SK-N-SH treated with all-trans-retinoic acid at 6 μM for 48 hours (cell line): ENCODE data around the gene PLBD2.

Source experiments
- ATAC-seq: fragments of 200-7000 bp; cut with Tn5 transposase; 3 replicates; pipeline ENCODE4 v1.9.1; 2020; ENCODE audit warnings: mild to moderate bottlenecking, moderate library complexity
- ARNTL ChIP-seq: fragments of 450-650 bp; formaldehyde crosslinking; IDR thresholded peaks from 2 replicates; pipeline ENCODE4 v1.5.0; 2020; ENCODE audit warnings: low read depth, mild to moderate bottlenecking, moderate library complexity, borderline replicate concordance
- BACH2 ChIP-seq: fragments of 250-450 bp; sonication (Bioruptor Pico); IDR thresholded peaks from 2 replicates; pipeline ENCODE4 v1.9.0; 2021; ENCODE audit warnings: mild to moderate bottlenecking, borderline replicate concordance
- CSDC2 ChIP-seq: fragments of 250-450 bp; sonication (Bioruptor Pico); IDR thresholded peaks from 2 replicates; pipeline ENCODE4 v1.5.0; 2020; ENCODE audit warnings: mild to moderate bottlenecking, moderate library complexity
- CSRNP3 ChIP-seq: fragments of 250-450 bp; sonication (Bioruptor Pico); IDR thresholded peaks from 2 replicates; pipeline ENCODE4 v1.5.1; 2021; ENCODE audit warnings: mild to moderate bottlenecking, moderate library complexity
- ESRRG ChIP-seq: fragments of 250-450 bp; sonication (Bioruptor Pico); IDR thresholded peaks from 2 replicates; pipeline ENCODE4 v1.6.1; 2021; ENCODE audit warnings: mild to moderate bottlenecking
- GLIS3 ChIP-seq: fragments of 250-450 bp; sonication (Bioruptor Pico); IDR thresholded peaks from 2 replicates; pipeline ENCODE4 v1.5.0; 2020; ENCODE audit warnings: mild to moderate bottlenecking, moderate library complexity
- ISL1 ChIP-seq: fragments of 250-450 bp; sonication (Bioruptor Pico); IDR thresholded peaks from 2 replicates; pipeline ENCODE4 v2.1.2; 2022; ENCODE audit warnings: mild to moderate bottlenecking, moderate library complexity
- OSR1 ChIP-seq: fragments of 250-450 bp; sonication (Bioruptor Pico); IDR thresholded peaks from 2 replicates; pipeline ENCODE4 v1.8.0; 2022; ENCODE audit warnings: moderate library complexity, mild to moderate bottlenecking, inconsistent platforms
- PATZ1 ChIP-seq: fragments of 250-450 bp; sonication (Bioruptor Pico); IDR thresholded peaks from 2 replicates; pipeline ENCODE4 v1.8.0; 2020; ENCODE audit warnings: mild to moderate bottlenecking, moderate library complexity, borderline replicate concordance
- PPARA ChIP-seq: fragments of 250-450 bp; sonication (Bioruptor Pico); IDR thresholded peaks from 2 replicates; pipeline ENCODE4 v1.5.0; 2020; ENCODE audit warnings: mild to moderate bottlenecking, borderline replicate concordance
- RARB ChIP-seq: fragments of 250-450 bp; sonication (Bioruptor Pico); IDR thresholded peaks from 2 replicates; pipeline ENCODE4 v1.8.0; 2021; ENCODE audit warnings: mild to moderate bottlenecking, moderate library complexity
- SNAI2 ChIP-seq: fragments of 250-450 bp; sonication (Bioruptor Pico); IDR thresholded peaks from 2 replicates; pipeline ENCODE4 v1.5.0; 2020; ENCODE audit warnings: mild to moderate bottlenecking, moderate library complexity
- TCF4 ChIP-seq: fragments of 250-450 bp; sonication (Bioruptor Pico); IDR thresholded peaks from 2 replicates; pipeline ENCODE4 v1.8.0; 2021; ENCODE audit warnings: mild to moderate bottlenecking, moderate library complexity, borderline replicate concordance
- TOX ChIP-seq: fragments of 250-450 bp; sonication (Bioruptor Pico); IDR thresholded peaks from 2 replicates; pipeline ENCODE4 v1.8.0; 2021; ENCODE audit warnings: mild to moderate bottlenecking, moderate library complexity, borderline replicate concordance
- ZC3H10 ChIP-seq: fragments of 250-450 bp; sonication (Bioruptor Pico); IDR thresholded peaks from 2 replicates; pipeline ENCODE4 v1.5.1; 2021; ENCODE audit warnings: mild to moderate bottlenecking, moderate library complexity
- ZFP30 ChIP-seq: fragments of 450-650 bp; formaldehyde crosslinking; IDR thresholded peaks from 2 replicates; pipeline ENCODE4 v1.5.0; 2022; ENCODE audit warnings: mild to moderate bottlenecking, moderate library complexity
- ZNF565 ChIP-seq: fragments of 450-650 bp; formaldehyde crosslinking; conservative IDR thresholded peaks from 2 replicates; pipeline ENCODE4 v1.5.0; 2020; ENCODE audit warnings: low read depth, mild to moderate bottlenecking, moderate library complexity
- ZNF70 ChIP-seq: fragments of 450-650 bp; formaldehyde crosslinking; IDR thresholded peaks from 2 replicates; pipeline ENCODE4 v1.5.0; 2020; ENCODE audit warnings: mild to moderate bottlenecking, moderate library complexity
- ZNF8 ChIP-seq: fragments of 450-650 bp; formaldehyde crosslinking; IDR thresholded peaks from 2 replicates; pipeline ENCODE4 v1.5.0; 2020; ENCODE audit warnings: mild to moderate bottlenecking, moderate library complexity
- TF ChIP-seq, protein P1 (sequence below): fragments of 250-450 bp; sonication (Bioruptor Pico); IDR thresholded peaks from 2 replicates; pipeline ENCODE4 v1.8.0; 2021; ENCODE audit warnings: low read depth, mild to moderate bottlenecking, moderate library complexity, borderline replicate concordance
- TF ChIP-seq, protein P2 (sequence below): fragments of 250-450 bp; sonication (Bioruptor Pico); IDR thresholded peaks from 2 replicates; pipeline ENCODE4 v1.5.0; 2020; ENCODE audit warnings: mild to moderate bottlenecking, moderate library complexity
- TF ChIP-seq, protein P3 (sequence below): fragments of 250-450 bp; sonication (Bioruptor Pico); IDR thresholded peaks from 2 replicates; pipeline ENCODE4 v1.5.1; 2020; ENCODE audit warnings: low read depth, mild to moderate bottlenecking, moderate library complexity

The PLBD2 gene

GRCh38 chr12:113439301-113439597 is 80.9 kb downstream of the PLBD2 start:
- ATAC-seq, result no peak
- TF ChIP-seq, protein P1, sequence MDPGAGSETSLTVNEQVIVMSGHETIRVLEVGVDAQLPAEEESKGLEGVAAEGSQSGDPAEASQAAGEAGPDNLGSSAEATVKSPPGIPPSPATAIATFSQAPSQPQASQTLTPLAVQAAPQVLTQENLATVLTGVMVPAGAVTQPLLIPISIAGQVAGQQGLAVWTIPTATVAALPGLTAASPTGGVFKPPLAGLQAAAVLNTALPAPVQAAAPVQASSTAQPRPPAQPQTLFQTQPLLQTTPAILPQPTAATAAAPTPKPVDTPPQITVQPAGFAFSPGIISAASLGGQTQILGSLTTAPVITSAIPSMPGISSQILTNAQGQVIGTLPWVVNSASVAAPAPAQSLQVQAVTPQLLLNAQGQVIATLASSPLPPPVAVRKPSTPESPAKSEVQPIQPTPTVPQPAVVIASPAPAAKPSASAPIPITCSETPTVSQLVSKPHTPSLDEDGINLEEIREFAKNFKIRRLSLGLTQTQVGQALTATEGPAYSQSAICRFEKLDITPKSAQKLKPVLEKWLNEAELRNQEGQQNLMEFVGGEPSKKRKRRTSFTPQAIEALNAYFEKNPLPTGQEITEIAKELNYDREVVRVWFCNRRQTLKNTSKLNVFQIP (CRISPR knock-in tag), result no peak
- TF ChIP-seq GLIS3 (no peak), CSDC2 (no peak), TOX (CRISPR knock-in tag) (no peak), ZNF8 (CRISPR knock-in tag) (no peak), ZFP30 (CRISPR knock-in tag) (no peak)

- ATAC-seq, result peak; percentile 87
- no peak for TF ChIP-seq ZNF565
- no peak for TF ChIP-seq RARB (CRISPR knock-in tag)
- TF ChIP-seq ARNTL (CRISPR knock-in tag), result no peak
- no peak for TF ChIP-seq CSDC2
- no peak for TF ChIP-seq ISL1 (CRISPR knock-in tag)
- TF ChIP-seq, protein P2, sequence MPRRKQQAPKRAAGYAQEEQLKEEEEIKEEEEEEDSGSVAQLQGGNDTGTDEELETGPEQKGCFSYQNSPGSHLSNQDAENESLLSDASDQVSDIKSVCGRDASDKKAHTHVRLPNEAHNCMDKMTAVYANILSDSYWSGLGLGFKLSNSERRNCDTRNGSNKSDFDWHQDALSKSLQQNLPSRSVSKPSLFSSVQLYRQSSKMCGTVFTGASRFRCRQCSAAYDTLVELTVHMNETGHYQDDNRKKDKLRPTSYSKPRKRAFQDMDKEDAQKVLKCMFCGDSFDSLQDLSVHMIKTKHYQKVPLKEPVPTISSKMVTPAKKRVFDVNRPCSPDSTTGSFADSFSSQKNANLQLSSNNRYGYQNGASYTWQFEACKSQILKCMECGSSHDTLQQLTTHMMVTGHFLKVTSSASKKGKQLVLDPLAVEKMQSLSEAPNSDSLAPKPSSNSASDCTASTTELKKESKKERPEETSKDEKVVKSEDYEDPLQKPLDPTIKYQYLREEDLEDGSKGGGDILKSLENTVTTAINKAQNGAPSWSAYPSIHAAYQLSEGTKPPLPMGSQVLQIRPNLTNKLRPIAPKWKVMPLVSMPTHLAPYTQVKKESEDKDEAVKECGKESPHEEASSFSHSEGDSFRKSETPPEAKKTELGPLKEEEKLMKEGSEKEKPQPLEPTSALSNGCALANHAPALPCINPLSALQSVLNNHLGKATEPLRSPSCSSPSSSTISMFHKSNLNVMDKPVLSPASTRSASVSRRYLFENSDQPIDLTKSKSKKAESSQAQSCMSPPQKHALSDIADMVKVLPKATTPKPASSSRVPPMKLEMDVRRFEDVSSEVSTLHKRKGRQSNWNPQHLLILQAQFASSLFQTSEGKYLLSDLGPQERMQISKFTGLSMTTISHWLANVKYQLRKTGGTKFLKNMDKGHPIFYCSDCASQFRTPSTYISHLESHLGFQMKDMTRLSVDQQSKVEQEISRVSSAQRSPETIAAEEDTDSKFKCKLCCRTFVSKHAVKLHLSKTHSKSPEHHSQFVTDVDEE, result no peak
- TF ChIP-seq CSRNP3 (CRISPR knock-in tag), result no peak
- no peak for TF ChIP-seq TOX (CRISPR knock-in tag)
- TF ChIP-seq ESRRG, result no peak
- no peak for TF ChIP-seq PATZ1 (CRISPR knock-in tag)
- no peak for TF ChIP-seq ZC3H10
- TF ChIP-seq, protein P1 (CRISPR knock-in tag), result no peak
- TF ChIP-seq OSR1 (CRISPR knock-in tag), result no peak
- no peak for TF ChIP-seq ZNF70
- TF ChIP-seq, protein P3, sequence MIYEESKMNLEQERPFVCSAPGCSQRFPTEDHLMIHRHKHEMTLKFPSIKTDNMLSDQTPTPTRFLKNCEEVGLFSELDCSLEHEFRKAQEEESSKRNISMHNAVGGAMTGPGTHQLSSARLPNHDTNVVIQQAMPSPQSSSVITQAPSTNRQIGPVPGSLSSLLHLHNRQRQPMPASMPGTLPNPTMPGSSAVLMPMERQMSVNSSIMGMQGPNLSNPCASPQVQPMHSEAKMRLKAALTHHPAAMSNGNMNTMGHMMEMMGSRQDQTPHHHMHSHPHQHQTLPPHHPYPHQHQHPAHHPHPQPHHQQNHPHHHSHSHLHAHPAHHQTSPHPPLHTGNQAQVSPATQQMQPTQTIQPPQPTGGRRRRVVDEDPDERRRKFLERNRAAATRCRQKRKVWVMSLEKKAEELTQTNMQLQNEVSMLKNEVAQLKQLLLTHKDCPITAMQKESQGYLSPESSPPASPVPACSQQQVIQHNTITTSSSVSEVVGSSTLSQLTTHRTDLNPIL (CRISPR knock-in tag), result no peak
- no peak for TF ChIP-seq BACH2 (CRISPR knock-in tag)
- no peak for TF ChIP-seq PPARA
Observed at GRCh38 chr12:113439606-113440030, 81.2 kb downstream of the PLBD2 start.

DNA sequence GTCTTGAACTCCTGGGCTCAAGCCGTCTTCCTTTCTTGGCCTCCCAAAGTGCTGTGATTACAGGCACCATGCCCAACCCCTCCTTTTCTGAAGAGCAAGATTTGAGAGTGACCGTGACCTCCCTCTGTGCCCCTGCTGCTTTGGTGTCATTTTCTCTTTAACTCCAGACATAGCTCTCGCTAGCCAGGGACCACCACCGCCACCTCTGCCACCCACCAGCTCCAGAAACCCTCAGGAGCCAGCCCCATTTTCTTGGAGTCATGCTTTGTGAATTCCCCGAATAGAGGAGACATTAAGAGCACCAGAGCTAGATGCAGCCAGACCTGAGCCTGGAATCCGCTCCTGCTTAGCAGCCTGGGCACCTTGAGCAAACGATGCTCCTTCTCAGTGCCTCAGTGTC is 81.9 kb downstream of the PLBD2 start:
- ATAC-seq, result no peak

More for the DNA sequence above, 81.9 kb downstream of the PLBD2 start:
- TF ChIP-seq ZFP30 (CRISPR knock-in tag) (no peak), ZNF70 (no peak), ARNTL (CRISPR knock-in tag) (no peak), TOX (CRISPR knock-in tag) (no peak), TCF4 (CRISPR knock-in tag) (no peak), PATZ1 (CRISPR knock-in tag) (no peak), ZC3H10 (no peak), SNAI2 (CRISPR knock-in tag) (no peak), CSDC2 (no peak), ZNF8 (CRISPR knock-in tag) (no peak), PPARA (no peak)
